GM12873 (cell line): Measurements from ENCODE around the gene SIGLEC9.

Experiments
- TF ChIP-seq, protein P1 (sequence below): IDR thresholded peaks from 2 replicates; pipeline ENCODE4 v1.5.1; 2012; ENCODE audit warnings: low read depth, mild to moderate bottlenecking, moderate library complexity, low read length, control low read depth; ENCODE audit not compliant: insufficient read depth; ENCODE audit errors: missing control alignments

SIGLEC9 gene

DNA sequence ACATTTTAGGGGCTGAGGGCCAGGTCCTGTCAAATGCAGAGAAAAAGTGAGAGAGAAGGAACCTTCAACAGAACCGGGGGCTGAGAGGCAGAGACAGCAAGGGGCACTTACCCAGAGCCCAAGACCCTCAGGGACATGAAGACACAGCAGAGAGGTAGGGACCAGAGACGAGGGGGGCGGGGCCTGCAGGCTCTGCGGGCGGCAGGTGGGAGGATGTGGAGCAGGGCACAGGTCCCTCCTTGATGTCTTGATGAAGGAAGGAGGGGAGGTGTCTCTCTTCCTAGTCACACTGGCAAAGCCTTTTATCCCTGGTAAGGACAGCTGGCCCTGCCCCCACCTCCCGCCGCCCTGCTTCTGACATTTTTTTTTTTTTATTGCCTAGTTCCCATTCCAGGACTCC lies 42.1 kb upstream of the SIGLEC9 start, which contains the start of gene KLK14:
TSS of gene KLK14 (minus strand) at position 277 of the 400 bp plus-strand sequence. CDS start at position 4, 273 bp downstream.
- TF ChIP-seq, protein P1, sequence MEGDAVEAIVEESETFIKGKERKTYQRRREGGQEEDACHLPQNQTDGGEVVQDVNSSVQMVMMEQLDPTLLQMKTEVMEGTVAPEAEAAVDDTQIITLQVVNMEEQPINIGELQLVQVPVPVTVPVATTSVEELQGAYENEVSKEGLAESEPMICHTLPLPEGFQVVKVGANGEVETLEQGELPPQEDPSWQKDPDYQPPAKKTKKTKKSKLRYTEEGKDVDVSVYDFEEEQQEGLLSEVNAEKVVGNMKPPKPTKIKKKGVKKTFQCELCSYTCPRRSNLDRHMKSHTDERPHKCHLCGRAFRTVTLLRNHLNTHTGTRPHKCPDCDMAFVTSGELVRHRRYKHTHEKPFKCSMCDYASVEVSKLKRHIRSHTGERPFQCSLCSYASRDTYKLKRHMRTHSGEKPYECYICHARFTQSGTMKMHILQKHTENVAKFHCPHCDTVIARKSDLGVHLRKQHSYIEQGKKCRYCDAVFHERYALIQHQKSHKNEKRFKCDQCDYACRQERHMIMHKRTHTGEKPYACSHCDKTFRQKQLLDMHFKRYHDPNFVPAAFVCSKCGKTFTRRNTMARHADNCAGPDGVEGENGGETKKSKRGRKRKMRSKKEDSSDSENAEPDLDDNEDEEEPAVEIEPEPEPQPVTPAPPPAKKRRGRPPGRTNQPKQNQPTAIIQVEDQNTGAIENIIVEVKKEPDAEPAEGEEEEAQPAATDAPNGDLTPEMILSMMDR = no peak

DNA sequence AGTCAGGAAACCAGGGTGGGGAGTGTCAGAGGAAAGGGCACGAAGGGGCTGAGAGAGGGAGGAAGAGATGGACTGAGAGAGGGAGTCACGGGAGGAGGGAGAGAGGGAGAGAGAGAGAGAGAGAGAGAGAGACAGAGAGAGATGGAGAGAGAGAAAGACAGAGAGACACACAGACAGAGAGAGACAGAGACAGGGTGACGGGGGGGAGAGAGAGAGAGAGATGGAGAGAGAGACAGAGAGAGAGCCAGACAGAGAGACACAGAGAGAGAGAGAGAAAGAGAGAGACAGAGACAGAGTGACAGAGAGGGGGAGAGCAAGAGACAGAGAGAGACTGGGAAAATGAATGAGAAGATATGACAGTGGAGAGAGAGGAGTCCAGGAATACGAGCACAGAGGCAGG lies 41.5 kb upstream of the SIGLEC9 start:
- TF ChIP-seq, protein P1 = no peak

DNA sequence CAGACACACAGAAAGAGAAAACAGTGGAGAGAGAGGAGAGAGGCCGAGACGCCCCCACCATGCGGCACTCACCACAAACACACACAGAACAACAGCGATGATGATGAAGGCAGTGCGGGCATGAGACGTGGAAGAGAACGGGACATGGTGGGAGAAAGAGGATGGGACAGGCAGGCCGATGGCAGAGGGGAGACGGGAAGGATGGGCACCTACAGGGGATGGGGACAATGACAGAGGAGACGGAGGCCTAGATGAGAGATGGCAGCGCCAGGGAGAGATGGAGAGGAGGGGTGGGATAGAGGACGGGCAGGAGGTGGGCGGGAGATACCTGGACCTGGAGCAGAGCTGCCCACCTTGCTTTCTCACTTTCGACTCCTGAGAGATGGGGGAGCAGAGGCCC lies 40.9 kb upstream of the SIGLEC9 start:
- TF ChIP-seq, protein P1 = no peak

DNA sequence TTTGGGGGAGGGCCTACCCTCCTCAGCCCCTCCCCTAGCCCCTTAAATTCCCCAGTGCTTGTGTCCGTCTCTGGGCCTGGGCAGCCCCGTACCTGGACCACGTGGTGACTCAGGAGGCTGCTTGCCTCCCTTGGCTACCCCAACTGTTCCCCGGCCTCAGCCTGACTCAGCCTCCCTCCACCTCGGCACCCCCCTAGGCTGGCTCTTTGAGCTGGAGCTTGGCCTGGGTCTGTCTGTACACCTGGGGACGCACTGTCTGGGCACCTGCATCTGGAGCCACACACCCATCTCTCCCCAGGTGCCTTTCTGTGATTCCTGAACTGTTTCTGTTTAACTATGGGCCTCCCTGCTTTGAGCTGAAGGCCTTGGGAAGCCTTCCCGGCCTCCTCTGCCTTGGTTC lies 40.2 kb upstream of the SIGLEC9 start:
- TF ChIP-seq, protein P1 = no peak

DNA sequence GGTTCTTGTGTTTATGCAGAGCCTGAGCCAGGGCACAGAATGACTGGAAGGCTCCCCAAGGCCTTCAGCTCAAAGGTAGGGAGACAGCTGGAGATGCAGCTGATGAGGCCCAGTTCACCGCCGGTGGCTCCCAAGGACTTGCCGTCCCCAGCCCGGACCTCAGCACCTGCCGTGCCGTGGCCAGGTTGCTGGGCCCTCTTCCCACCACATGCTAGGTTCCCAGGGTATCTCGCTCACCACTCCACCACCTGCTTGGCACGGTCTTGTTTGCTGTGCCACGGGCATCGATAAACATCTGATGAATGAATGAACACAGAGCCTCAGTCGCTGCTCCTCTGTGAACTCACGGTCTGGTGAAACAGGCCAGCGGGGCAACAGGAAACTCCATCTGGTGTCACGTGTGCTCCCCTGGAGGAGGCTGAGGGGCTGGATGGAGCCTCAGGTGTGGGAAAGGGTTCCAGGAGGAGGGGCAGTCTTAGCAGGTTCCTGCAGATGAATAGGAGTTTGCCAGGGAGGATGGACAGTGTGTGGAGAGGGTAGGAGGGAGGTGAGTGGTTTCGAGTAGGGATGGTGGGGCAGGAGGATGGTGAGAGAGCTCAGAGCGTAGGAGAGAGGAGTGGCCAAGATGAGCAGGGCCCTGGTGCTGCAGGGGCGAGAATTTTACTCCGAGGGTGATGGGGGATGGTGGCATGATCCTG lies 38.4 kb upstream of the SIGLEC9 start:
- TF ChIP-seq, protein P1 = no peak

DNA sequence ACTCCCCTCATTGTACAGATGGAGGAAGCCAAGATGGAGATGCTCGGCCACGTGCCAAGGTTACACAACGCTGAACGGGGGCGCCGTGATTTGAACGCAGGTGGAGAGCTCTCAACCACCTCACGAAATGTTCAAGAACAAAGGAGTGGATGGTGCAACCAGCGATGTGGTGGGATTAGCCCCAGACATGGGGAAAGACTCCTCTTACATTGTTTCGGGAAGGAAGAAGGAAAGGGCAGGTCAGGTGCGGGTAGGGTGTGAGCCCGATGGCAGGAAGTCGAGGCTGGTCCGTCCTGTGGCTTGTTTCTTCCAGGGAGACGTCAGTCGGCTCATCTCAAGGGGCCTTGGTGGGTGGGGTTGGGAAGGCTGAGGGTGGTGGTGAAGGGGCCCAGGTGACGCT lies 34.9 kb upstream of the SIGLEC9 start:
- TF ChIP-seq, protein P1 = no peak

DNA sequence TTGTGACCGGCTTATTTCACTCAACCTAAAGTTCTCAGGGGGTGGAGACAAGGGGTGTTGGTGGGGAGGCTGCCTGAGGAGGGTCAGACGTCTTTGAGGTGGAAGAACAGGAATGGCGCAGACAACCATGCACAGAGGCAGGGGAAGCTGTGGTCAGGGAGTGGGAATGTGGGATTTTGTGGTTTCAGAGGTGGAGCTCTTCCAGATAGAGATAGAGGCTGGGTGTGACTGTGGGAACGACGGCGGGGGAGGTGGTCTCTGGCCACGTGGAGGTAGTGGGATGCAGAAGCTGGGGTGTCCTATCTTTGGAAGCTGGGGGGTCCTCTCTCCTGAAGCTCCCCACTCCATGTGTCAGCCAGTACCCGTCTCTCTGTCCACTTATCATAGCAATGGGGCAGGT lies 34.2 kb upstream of the SIGLEC9 start:
- TF ChIP-seq, protein P1 = no peak
